Progenitor cell of endocrine pancreas (in vitro differentiated cells): ENCODE data around the gene DHRS12. TPM values are rescaled to one million over a fixed set of nuclear protein-coding genes. Genes with fewer than 3 reads are reported as not detected.
A peak's percentile ranks its signal among the peaks of the same experiment; 100 is the strongest.

Experiments used
- DNase-seq: peaks from one replicate; pipeline ENCODE4 v3.0.0; 2021; ENCODE audit warnings: low spot score; ENCODE audit not compliant: unreplicated experiment
- H3K27ac Mint-ChIP-seq: 2 replicates; pipeline ENCODE4 v1.8.0; 2021; ENCODE audit warnings: mild to moderate bottlenecking, moderate library complexity, mixed read lengths
- H3K27me3 Mint-ChIP-seq: 2 replicates; pipeline ENCODE4 v1.8.0; 2021; ENCODE audit warnings: mixed read lengths
- H3K36me3 Mint-ChIP-seq: 2 replicates; pipeline ENCODE4 v1.8.0; 2022; ENCODE audit warnings: mixed read lengths; ENCODE audit not compliant: insufficient read depth
- H3K4me1 Mint-ChIP-seq: 2 replicates; pipeline ENCODE4 v1.8.0; 2021; ENCODE audit warnings: low read depth, mixed read lengths
- H3K4me3 Mint-ChIP-seq: 2 replicates; pipeline ENCODE4 v1.8.0; 2021; ENCODE audit warnings: low read depth, mild to moderate bottlenecking, moderate library complexity, mixed read lengths
- H3K9me3 Mint-ChIP-seq: 2 replicates; pipeline ENCODE4 v1.8.0; 2021; ENCODE audit warnings: low read depth, mixed read lengths
- CTCF ChIP-seq: fragments of 200-600 bp; sonication (generic); IDR thresholded peaks from one replicate; pipeline ENCODE4 v1.5.0; 2021; ENCODE audit warnings: antibody characterized with exemption, mild to moderate bottlenecking; ENCODE audit not compliant: unreplicated experiment
- total RNA-seq: library from RNA; stranded (reverse); gene quantifications from 2 replicates; pipeline ENCODE4 v1.2.1, GENCODE V29; 2021

DHRS12 gene
- total RNA-seq, 1 donor from 2014 or later: 19.6 TPM

GRCh38 chr13:51772105-51772455, 31.9 kb downstream of the DHRS12 start:
- no peak overlapping the region for H3K4me3 Mint-ChIP-seq
- H3K36me3 Mint-ChIP-seq: peaks cover 3% of the 10 kb centered on the region
- H3K27ac Mint-ChIP-seq: no peak overlapping the region
- no peaks in the 10 kb centered on the region for H3K27me3 Mint-ChIP-seq
- H3K9me3 Mint-ChIP-seq: no peaks in the 10 kb centered on the region
- no peak for TF ChIP-seq CTCF
- peaks cover 9% of the 10 kb centered on the region for H3K4me1 Mint-ChIP-seq
- DNase-seq: no peak

GRCh38 chr13:51771418-51772104, 32.4 kb downstream of the DHRS12 start:
- no peak for TF ChIP-seq CTCF
- H3K4me3 Mint-ChIP-seq: no peak overlapping the region
- peaks cover 5% of the 10 kb centered on the region for H3K36me3 Mint-ChIP-seq
- no peaks in the 10 kb centered on the region for H3K27me3 Mint-ChIP-seq
- no peak overlapping the region for H3K27ac Mint-ChIP-seq
- no peak for DNase-seq
- H3K4me1 Mint-ChIP-seq: peaks cover 9% of the 10 kb centered on the region
- no peaks in the 10 kb centered on the region for H3K9me3 Mint-ChIP-seq

- Mint-ChIP-seq H3K36me3 (peaks cover 9% of the 10 kb centered on the region), H3K9me3 (no peaks in the 10 kb centered on the region), H3K27me3 (no peaks in the 10 kb centered on the region), H3K4me1 (peaks cover 9% of the 10 kb centered on the region), H3K27ac (no peak overlapping the region), H3K4me3 (no peak overlapping the region)
- DNase-seq: no peak
- no peak for TF ChIP-seq CTCF
Observed at GRCh38 chr13:51770681-51771417, 33.1 kb downstream of the DHRS12 start.

- Mint-ChIP-seq H3K27me3 (no peaks in the 10 kb centered on the region), H3K4me3 (no peak overlapping the region), H3K36me3 (peaks cover 9% of the 10 kb centered on the region), H3K27ac (no peak overlapping the region), H3K4me1 (peaks cover 9% of the 10 kb centered on the region), H3K9me3 (no peaks in the 10 kb centered on the region)
- no peak for DNase-seq
- no peak for TF ChIP-seq CTCF
Observed at GRCh38 chr13:51770160-51770559, 33.8 kb downstream of the DHRS12 start.

GRCh38 chr13:51769455-51770127, 34.4 kb downstream of the DHRS12 start:
- H3K27ac Mint-ChIP-seq: peak overlapping the region; percentile 88
- no peak for TF ChIP-seq CTCF
- no peak for DNase-seq
- peaks cover 9% of the 10 kb centered on the region for H3K36me3 Mint-ChIP-seq
- peaks cover 9% of the 10 kb centered on the region for H3K4me1 Mint-ChIP-seq
- no peaks in the 10 kb centered on the region for H3K27me3 Mint-ChIP-seq
- H3K4me3 Mint-ChIP-seq: no peak overlapping the region
- H3K9me3 Mint-ChIP-seq: no peaks in the 10 kb centered on the region
